GM12872 (cell line): ENCODE measurements around the gene LRBA.

Experiments
- CTCF ChIP-seq: IDR thresholded peaks from 3 replicates; pipeline ENCODE4 v1.5.1; 2011; ENCODE audit warnings: low read depth, mild to moderate bottlenecking, low read length, moderate library complexity; ENCODE audit not compliant: insufficient read depth

Gene LRBA

GRCh38 chr4:150395872-150396271 lies 619.2 kb downstream of the LRBA start:
- TF ChIP-seq CTCF: no peak

GRCh38 chr4:150394046-150394445 lies 621.0 kb downstream of the LRBA start:
- TF ChIP-seq CTCF: no peak

- TF ChIP-seq CTCF: no peak
Observed at GRCh38 chr4:150391052-150391451, 624.0 kb downstream of the LRBA start.

- TF ChIP-seq CTCF: no peak
Observed at GRCh38 chr4:150390531-150390910, 624.6 kb downstream of the LRBA start.

GRCh38 chr4:150389896-150390530 lies 625.1 kb downstream of the LRBA start:
- TF ChIP-seq CTCF: no peak

GRCh38 chr4:150387981-150388380 lies 627.1 kb downstream of the LRBA start:
- no peak for TF ChIP-seq CTCF

- TF ChIP-seq CTCF: no peak
Observed at GRCh38 chr4:150385606-150386005, 629.5 kb downstream of the LRBA start.
